SH-SY5Y (cell line): ENCODE results near the gene HCFC1.

ENCODE experiments used
- GATA2 ChIP-seq: IDR thresholded peaks from 2 replicates; pipeline ENCODE4 v1.6.1; 2011; ENCODE audit warnings: mild to moderate bottlenecking, low read depth, low read length
- GATA3 ChIP-seq: IDR thresholded peaks from 2 replicates; pipeline ENCODE4 v1.6.1; 2011; ENCODE audit warnings: low read depth, mild to moderate bottlenecking, low read length, moderate library complexity

The HCFC1 gene

DNA sequence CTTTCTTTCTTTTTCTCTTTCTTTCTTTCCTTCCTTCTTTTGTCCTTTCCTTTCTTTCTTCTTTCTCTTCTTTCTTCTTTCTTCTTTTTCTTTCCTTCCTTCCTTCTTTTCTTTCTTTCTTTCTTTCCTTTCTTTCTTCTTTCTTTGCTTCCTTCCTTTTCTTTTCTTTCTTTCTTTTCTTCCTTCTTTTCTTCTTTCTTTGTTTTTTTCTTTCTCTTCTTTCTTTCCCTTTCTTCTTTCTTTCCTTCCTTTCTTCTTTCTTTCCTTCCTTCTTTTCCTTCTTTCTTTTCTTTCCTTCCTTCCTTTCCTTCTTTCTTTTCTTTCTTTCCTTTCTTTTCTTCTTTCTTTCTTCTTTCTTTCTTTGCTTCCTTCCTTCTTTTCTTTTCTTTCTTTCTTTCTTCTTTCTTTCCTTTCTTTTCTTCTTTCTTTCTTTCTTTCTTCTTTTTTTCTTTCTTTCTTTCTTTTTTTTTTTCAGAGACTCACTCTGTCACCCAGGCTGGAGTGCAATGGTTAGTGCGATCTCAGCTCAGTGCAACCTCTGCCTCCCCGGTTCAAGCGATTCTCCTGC is 19.5 kb upstream of the HCFC1 start:
- TF ChIP-seq GATA3 (no peak), GATA2 (no peak)

DNA sequence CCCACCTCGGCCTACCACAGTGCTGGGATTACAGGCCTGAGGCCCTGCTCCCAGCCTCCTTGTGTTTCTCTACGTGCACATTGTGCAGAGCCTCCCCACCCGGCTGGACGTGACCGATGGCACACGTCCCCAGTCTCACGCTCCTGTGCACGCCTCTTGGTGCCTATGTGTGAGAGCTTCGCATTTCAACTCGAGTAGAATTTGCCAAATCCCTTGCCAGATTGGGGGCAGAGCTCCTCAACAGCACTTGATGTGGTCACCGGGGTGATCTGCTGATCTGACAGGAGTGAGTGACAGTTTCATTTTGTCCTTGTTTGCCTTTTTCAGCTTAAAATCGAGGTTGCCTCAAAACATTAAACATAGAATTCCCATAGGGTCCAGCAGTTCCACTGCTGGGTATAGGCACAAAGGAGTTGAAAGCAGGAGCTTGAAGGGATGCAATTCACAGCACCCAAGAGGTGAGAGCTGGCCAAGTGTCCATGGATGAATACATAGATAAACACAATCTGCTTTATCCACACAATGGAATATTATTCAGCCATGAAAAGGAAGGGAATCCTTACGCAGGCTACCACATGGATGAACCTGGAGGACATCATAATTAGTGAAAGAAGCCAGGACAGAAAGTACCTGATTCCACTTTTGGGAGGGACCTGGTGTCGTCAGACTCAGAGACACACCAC is 18.5 kb upstream of the HCFC1 start:
- TF ChIP-seq GATA2 (no peak), GATA3 (no peak)

DNA sequence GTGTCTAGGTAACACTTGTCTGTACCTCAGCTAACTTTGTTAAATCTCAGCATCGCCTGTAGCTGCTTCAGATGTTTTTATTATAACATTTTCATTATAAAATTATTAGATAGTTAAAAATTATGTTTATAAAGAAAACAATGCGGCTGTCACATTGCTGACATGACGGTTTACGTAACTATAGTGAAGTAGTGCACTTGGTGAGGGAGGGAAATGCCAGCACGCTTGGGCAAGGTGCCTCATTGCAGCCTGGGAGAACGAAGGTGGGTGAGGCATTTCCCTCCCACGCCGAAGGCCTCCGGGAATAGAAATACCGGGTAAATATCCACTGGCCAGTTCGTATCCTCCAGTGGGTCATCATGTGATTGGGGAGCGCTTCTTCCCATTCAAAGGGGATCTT is 16.9 kb upstream of the HCFC1 start:
- TF ChIP-seq GATA3 (no peak), GATA2 (no peak)

DNA sequence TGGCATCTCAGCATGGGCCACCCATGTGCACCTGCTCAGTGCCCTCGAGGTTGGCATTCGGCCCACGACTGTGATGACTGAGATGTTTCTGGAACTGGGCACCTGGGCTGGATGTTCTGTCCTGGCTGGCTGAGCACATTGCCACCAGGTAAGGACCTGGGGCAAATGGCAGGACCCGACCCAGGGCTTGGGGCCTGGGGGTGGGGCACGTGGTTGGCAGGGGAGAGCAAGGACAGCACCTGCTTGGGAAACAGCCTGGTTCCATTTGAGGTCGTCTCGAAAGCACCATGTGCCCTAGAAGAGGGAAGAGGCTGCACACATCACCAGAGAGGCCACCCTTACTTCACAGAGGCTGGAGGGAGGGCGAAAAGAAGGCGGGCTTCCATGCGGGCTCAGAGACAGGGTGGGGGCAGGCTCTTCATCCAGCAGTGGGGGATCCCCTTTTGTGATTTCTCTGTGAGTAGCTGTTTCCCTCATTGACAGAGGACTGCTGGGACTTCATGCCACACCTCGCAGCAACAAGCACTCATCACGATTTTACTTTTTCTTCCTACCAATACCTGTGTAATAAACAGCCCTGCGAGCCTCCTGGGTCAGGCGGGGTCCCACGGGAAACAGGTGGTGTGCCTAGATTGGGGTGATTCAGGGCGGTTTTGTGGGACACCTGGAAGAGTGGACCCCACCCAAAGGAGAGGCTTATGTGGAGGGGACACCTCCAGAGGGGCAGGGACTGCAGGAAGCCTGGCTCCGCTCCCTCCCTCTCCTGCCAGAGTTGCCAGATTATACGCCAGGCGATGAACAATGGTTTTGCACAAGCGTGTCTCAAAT is 12.9 kb upstream of the HCFC1 start:
- TF ChIP-seq GATA3 (no peak), GATA2 (no peak)

DNA sequence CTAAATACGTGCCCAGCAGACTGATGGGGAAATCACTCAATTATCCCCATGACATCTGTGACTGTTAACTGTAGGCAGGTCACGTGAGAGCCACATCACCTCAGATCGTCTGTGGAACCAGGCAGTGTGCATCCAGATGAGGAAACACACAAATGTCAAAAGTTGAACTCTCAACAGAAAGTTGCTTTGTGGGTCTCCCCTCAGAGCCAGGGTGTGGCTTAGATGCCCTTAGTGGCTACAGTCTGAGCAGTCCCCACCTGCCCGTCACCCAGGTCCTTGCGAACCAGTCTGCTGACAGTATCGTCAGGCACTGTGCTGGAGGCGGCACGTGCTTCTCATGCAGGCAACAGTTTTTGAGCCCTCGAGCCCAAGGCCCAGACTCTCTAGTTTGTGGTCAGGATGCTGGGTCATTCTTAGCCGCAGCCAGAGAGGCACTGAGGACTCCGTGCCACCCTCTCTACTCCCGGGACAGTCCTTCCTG is 11.7 kb upstream of the HCFC1 start:
- no peak for TF ChIP-seq GATA3
- TF ChIP-seq GATA2, result no peak

DNA sequence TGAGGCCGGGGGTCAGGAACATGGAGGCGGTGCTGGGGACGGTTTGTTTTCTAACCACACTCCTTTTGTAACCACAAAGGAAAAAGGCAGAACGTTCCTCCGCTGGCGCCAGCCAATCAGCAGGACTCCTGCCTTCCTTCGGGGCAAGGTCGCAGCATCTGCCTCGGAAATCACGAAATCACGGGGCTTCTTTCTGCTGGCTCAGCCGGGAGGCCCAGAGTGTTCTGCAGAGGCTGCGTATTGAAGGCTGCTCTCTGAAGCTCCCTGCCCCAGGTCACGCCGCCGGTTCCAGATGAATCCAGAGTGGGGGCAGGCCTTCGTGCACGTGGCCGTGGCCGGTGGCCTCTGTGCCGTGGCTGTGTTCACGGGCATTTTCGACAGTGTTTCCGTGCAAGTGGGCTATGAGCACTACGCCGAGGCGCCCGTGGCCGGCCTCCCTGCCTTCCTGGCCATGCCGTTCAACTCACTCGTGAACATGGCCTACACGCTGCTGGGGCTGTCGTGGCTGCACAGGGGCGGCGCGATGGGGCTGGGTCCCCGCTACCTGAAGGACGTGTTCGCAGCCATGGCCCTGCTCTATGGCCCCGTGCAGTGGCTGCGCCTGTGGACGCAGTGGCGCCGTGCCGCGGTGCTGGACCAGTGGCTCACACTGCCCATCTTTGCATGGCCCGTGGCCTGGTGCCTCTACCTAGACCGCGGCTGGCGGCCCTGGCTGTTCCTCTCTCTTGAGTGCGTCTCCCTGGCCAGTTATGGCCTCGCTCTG is 10.3 kb upstream of the HCFC1 start:
- no peak for TF ChIP-seq GATA2
- no peak for TF ChIP-seq GATA3

DNA sequence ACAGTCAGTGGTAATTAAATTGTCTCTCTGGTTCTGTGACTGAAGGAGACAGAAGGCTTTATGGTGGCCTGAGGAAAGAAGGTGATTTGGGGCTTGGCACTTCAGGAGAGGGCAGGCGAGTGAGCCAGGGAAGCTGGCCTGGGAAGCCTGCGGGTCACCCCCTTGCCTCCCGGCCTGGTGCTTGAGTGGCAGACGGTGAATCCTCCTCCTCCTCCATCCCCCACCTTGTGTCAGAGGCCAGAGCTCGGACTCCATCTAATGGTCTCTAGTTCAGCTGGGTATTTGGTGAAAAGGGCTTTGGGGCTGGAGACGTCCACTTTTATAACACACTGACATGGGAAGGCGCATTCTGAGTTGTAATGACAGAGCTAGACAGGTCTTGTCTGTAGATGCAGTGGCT is 9.6 kb upstream of the HCFC1 start:
- TF ChIP-seq GATA2, result no peak

DNA sequence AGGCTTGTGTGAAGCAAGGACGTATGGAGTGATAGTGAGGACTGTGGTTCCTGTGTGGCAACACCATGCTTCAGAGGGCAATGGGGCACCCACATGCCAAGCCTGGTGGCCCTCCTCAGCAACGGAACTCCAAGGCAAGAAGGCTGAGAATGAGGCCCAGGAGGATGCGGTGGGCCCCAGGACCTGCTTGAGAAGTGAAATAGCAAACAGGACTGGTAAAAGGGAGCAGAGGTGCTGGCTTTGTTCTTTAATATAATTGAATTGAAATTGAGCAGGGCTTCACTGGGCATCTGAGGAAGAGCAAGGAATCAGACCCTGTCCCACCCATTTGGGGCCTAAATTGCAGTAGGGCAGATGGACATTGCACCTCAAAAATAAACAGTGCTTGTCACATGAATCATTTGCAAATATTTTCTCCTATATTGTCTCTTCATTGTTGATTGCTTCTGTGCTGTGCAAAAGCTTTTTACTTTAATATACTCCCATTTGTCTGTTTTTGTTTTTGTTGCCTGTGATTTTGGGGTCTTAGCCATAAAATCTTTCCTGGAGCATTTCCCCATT is 3.2 kb upstream of the HCFC1 start:
- TF ChIP-seq GATA2, result no peak
- TF ChIP-seq GATA3, result no peak

DNA sequence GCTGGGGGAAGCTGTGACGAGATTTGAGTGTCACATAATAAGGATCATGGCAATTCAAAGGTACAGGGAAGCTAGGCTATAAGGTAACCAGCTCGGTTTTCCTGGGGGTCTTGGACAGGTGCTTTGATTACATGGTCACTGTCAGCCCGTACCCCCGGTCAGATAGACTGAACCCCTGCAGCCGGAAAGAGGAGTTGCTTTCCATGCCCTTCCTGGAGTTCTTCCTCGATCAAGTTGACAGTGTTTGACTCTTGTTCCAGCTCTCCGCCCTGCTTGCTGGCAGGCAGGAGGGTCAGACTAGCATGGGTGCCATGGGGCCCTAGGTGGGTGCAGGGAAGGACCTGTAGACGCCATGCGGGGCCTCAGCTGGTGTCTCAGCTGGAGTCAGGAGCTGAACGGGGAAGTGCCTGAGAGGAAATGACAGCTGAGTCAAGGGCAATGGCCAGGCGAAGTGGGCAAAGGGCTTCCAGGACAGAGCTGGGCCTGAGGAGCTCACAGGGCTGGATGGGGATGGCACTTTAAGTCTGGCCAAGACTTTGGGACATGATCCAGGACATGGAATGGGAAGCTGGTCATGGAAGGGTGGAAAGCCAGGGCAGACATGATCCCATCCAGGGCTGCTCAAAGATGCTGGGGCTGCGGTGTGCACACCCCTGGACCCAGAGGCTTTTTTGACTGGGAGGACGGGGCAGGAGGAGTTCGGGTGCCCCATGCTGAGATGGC is 2.5 kb upstream of the HCFC1 start:
- no peak for TF ChIP-seq GATA3
- no peak for TF ChIP-seq GATA2

DNA sequence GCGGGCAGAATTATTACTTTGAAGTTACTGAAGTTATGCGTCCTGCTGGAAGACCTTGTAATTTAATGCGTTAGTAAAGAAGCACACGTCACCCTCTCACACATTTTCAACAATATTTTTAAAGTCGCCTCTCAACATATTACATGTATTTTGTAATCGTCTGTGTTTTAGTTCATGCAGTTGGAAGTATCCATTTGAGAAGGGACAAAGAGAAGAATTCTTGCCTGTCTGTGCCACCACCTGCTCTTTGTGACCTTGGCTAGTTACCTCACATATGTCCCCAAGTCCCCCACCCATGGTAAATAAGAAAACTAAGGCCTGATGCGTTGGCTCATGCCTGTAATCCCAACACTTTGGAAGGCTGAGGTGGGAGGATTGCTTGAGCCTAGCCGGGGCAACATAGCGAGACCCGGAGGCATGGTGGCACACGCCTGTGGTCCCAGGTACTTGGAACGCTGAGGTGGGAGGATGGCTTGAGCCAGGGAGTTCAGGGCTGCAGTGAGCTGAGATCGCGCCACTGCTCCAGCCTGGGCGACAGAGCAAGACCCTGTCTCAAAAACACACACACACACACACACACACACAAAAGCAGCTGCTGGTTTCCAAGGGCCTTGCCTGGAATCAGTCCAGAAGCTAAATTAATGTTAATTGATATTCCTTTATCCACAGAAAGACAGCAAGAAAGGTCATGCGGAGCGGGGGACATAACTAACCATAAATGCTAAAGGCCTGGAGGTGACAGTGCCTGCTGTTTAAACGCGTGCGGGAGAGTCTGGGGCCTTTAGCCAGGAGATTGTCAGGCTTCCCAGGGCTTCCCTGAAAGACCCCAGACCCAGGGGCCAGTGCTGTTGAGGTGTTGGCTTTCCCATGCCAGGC is 1.7 kb upstream of the HCFC1 start:
- TF ChIP-seq GATA3, result no peak
- no peak for TF ChIP-seq GATA2

DNA sequence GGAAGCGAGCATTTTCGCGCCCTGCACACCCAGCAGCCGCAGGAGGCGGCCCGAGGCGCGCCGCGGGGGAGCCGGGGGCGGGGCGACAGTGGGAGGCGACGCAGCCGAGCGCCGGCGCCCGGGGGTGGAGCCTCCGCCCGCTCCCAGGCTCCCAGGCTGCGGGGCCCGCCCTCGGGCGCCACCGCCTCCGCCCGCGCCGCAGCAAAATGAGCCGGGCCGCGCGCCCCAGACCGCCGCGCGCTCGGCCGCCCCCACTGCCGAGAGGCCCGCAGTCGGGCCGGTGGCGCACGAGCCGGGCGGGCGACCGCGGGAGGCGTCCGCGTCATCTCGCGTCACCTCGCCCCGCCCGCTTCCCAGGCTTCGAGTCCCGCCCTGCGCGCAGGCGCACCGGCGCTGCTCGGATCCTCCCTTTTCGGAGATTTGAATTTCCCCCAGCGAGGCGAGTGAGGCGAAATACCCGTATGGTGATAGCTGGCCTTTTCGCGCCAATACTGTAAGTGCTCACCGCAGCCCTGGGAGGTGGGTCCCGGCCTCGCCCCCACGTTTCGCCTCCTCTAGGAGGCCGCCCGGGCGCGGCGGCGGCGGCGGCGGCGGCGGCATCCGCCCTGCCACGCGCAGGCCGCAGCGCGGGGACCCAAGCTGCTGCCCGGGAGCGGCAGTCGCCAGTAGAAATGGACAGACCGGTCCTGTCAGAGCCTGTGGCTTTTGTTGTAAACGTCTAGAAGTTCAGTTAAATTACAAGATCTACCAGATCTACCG is 929 bp upstream of the HCFC1 start, which contains the start of gene TMEM187:
TMEM187 (plus strand) TSS at position 387 of the 759 bp plus-strand sequence. CDS start 9,309 bp downstream, outside the sequence.
- TF ChIP-seq GATA2 (no peak), GATA3 (no peak)

DNA sequence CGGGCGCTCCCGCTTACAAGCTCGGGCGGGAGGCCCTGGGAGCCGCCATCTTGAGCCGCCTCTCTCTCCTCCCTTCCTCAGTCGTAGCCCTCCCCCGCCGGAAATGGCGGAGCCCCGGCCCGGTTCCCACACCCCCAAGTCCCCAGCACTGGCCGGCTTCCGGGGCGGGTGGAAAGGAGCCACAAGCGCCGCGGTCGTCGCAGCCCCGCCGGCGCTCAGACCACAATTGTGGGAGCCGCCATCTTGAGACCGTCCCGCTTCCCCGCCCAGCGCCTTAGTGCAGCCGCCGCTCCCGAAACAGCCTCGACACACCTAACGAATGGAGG is 531 bp downstream of the HCFC1 start:
- TF ChIP-seq GATA3 (no peak), GATA2 (no peak)

DNA sequence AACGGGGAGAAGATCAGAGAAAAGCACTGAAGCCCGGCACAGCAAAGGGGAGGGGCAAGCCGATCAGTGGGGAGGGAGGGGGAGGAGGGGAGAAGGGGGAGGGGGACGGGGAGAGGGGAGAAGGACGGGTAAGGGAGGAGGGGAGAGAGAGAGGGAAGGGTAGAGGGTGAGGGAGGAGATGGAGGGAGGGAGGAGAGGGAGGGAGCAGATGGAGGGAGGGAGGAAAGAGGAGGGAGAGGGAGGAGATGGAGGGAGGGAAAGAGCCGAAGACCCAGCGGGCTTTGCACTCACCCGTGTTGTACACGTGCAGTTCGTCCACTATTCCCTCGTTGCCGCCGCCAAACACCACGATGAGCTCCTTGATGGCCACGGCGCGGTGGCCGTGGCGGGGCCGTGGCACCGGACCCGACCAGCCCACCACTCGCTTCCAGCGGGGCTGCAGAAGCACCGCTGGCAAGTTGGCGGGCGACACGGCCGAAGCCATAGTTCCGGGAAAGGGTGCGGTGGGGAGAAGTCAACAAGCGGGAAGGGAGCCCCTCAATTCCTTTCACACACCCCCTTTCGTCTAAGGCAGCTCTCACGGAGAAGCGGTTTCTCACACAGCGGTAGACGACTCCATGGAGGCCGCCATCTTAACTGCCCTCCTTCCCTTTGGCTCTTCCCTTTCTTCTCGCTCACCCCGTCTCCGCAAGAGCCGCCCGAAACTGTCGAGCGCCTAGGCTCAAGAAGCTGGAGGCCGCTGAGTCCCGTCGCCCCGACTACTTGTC is 1.1 kb downstream of the HCFC1 start:
- TF ChIP-seq GATA2, result no peak
- no peak for TF ChIP-seq GATA3
